Esophagus (tissue), 2 donors: ENCODE results near the gene ZBTB42. TPM values are rescaled to one million over a fixed set of nuclear protein-coding genes. Genes with fewer than 3 reads are reported as not detected.
A peak's percentile ranks its signal among the peaks of the same experiment; 100 is the strongest.

ENCODE experiments used
- H3K27ac ChIP-seq, 2 donors: one replicate each; pipeline ENCODE4 v1.5.1; 2013; ENCODE audit warnings: low read depth in 2 of 2, mild to moderate bottlenecking in 2 of 2, inconsistent platforms in 1 of 2, low read length in 1 of 2, moderate library complexity in 1 of 2
- H3K27me3 ChIP-seq, 2 donors: one replicate each; pipeline ENCODE4 v1.6.1; 2013; ENCODE audit warnings: low read length in 2 of 2, control low read depth in 1 of 2, mild to moderate bottlenecking in 1 of 2; ENCODE audit not compliant: insufficient read depth in 2 of 2, control insufficient read depth in 1 of 2
- H3K36me3 ChIP-seq, 2 donors: one replicate each; pipeline ENCODE4 v1.6.1; 2013; ENCODE audit warnings: low read length in 1 of 2; ENCODE audit not compliant: control insufficient read depth in 2 of 2, insufficient read depth in 2 of 2
- H3K4me1 ChIP-seq, 2 donors: one replicate each; pipeline ENCODE4 v1.6.1; 2013; ENCODE audit warnings: low read length in 1 of 2; ENCODE audit not compliant: control insufficient read depth in 2 of 2, insufficient read depth in 2 of 2
- H3K4me3 ChIP-seq, 2 donors: one replicate each; pipeline ENCODE4 v1.5.1; 2013; ENCODE audit warnings: low read length in 2 of 2, mild to moderate bottlenecking in 2 of 2, low read depth in 1 of 2, moderate library complexity in 1 of 2
- H3K9me3 ChIP-seq, 2 donors: one replicate each; pipeline ENCODE4 v1.6.1; 2013; ENCODE audit warnings: mild to moderate bottlenecking in 2 of 2, low read depth in 1 of 2, low read length in 1 of 2, moderate library complexity in 1 of 2; ENCODE audit not compliant: control insufficient read depth in 2 of 2, insufficient read depth in 1 of 2
- WGBS, 2 donors: extraction: QIAGEN DNeasy Blood & Tissue Kit; methylation state at CpG; one replicate each; pipeline ENCODE4 v1.1.7; 2013; 5-methylcytosine and 5-hydroxymethylcytosine counted together
- polyA plus RNA-seq, 2 donors: library from polyadenylated mRNA; stranded (reverse); fragments of 200-250 nt; gene quantifications; one replicate each; pipeline ENCODE4 v1.2.3, GENCODE V29; 2013
- donor health status: healthy with polysubstance abuse.
- donor health status: Bipolar disorder and iron deficiency.

The ZBTB42 gene
- polyA plus RNA-seq, 2 donors: 5.0 TPM

DNA sequence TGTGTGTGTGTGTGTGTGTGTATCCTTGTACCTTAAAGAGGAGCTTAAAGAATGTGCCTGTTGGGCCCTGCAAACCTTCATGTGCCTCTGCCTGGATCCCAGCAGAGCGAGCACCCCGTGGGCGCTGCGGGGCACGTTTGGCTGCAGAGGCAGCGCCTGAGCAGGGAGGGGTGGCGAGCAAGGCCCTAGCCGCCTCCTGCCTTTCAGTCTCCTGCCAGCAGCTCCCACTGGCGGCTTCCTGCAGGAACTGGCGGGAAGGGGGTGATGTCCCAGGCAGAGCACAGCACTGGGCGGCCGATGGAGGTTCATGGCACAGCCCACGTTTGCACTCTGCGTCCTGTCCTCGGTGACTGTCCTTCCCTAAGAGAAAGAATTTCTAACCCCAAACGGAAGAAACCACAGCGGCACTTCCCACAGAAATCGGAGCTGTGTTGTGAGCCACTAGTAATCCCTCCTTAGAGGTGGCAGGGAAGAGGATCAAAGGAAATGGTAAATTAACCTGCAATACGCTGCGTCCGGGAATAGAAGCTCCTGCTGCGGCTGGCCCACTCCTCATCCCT lies 19.8 kb downstream of the ZBTB42 start:
- Histone ChIP-seq H3K4me3 (no peak overlapping the region), H3K27me3 (no peaks in the 10 kb centered on the region), H3K27ac (no peak overlapping the region), H3K4me1 (peaks cover 0 to 6% of the 10 kb centered on the region in 2 donors), H3K36me3 (no peaks in the 10 kb centered on the region), H3K9me3 (no peaks in the 10 kb centered on the region)
- WGBS, 2 donors: 20 to 36% methylated on average over 17 to 22 of the region's 22 CpGs

DNA sequence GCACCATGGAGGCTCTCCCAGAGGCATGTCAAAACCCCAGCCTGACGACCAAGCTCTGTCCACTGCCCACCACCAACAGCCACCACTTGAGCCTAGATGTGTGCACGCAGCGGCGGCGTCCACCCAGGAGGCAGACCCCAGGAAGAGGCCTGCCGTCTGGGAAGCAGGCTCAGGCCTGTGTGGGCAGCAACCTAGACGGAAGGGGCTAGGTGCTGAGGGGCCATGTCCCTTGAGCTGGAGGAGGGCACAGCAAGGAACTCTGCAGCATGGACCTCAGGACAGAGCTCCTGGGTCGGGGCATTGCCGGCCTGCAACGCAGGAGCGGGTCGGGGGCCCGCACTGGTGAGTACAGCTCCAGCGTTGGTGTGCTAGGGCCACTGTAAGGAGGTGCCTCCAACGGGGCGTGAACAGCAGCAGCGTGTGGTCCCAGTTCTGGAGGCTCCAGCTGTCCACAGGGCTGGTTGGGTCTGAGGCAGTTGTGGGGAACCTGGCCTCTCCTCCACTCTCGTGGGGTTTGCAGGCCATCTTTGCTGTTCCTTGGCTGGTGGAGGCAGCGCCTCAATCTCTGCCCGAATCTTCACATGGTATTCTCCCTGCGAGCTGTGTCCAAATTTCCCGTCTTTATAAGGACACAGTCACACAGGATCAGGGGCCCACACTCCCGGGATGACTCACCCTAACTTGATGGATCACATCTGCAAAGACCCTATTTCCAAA lies 20.5 kb downstream of the ZBTB42 start:
- Histone ChIP-seq H3K27me3 (no peaks in the 10 kb centered on the region), H3K27ac (no peak overlapping the region), H3K9me3 (no peaks in the 10 kb centered on the region), H3K4me3 (no peak overlapping the region), H3K36me3 (no peaks in the 10 kb centered on the region), H3K4me1 (peaks cover 0 to 8% of the 10 kb centered on the region in 2 donors)
- 76 to 81% methylated on average over 23 of the region's 23 CpGs for WGBS, 2 donors

DNA sequence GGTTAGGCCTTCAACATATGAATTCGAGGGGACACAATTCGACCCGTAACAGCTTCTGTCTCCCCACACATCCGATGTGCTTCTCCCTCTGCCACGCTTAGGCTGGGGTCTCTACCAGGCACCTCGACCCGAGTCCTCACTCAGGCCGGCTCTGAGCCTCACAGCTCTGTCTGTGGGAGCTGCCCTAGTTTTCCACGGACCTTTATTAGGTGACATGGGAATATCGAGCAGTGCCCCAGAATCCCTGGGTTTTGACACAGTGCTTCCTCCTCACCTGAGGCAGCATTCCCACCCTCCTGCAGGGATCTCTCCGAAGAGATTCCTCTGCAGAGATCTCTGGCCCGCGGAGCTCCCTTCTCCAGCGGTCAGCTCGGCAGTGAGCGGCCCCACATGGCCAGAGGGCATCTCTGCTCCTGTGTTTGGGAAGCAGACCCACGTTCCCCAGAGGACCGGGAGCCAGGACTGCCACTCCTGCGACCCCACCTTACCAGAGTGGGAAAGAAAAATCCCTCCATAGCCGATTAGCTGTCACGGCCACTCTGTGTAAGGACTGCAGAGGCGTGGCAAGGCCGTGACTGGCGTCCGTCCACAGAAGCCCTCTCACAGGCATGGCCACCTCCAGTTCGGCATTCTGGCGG lies 21.2 kb downstream of the ZBTB42 start:
- Histone ChIP-seq H3K36me3 (no peaks in the 10 kb centered on the region), H3K27ac (no peak overlapping the region)
- WGBS, 2 donors: 86 to 87% methylated on average over 27 of the region's 27 CpGs

DNA sequence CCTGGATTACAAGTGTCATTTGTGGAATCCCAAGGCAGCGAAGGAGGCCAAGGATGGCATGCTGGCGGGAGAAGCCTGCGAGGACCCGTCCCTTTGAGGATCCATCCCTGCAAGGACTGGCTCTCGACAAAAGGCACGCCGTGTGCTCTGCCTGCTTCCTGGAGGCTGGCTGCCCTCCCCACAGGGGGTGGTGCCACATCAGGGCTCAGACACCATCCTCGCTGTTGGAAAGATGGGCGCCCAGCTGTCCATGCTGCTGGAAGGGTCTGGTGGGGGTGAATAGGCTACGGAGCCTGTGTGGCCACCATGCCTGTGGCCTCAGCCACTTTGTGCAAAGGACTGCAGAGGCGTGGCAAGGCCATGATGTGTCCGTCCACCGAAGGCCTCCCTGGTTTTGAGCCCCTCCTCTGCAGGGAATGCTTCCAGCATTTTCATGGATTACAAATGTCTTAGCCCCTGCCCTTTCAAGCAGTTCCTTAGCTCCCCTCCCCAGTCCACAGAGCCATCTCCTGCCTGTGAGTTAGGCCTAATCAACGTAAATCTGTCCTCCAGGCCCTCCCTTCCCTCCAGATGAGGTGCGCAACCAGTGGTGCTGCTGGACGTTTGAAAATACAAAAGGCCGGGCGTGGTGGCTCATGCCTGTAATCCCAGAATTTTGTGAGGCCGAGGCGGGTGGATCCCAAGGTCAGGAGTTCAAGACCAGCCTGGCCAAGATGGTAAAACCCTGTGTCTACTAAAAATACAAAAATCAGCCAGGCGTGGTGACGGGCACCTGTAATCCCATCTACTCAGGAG lies 22.1 kb downstream of the ZBTB42 start:
- 87% methylated on average over 22 of the region's 22 CpGs for WGBS, 2 donors
- H3K4me3 ChIP-seq: no peak overlapping the region
- H3K9me3 ChIP-seq: no peaks in the 10 kb centered on the region
- no peaks in the 10 kb centered on the region for H3K27me3 ChIP-seq
- H3K36me3 ChIP-seq: no peaks in the 10 kb centered on the region
- H3K27ac ChIP-seq: no peak overlapping the region
- H3K4me1 ChIP-seq: peaks cover 3 to 13% of the 10 kb centered on the region in 2 donors

More for the DNA sequence above, 21.2 kb downstream of the ZBTB42 start:
- Histone ChIP-seq H3K4me1 (peaks cover 0 to 8% of the 10 kb centered on the region in 2 donors), H3K4me3 (no peak overlapping the region), H3K9me3 (no peaks in the 10 kb centered on the region), H3K27me3 (no peaks in the 10 kb centered on the region)

DNA sequence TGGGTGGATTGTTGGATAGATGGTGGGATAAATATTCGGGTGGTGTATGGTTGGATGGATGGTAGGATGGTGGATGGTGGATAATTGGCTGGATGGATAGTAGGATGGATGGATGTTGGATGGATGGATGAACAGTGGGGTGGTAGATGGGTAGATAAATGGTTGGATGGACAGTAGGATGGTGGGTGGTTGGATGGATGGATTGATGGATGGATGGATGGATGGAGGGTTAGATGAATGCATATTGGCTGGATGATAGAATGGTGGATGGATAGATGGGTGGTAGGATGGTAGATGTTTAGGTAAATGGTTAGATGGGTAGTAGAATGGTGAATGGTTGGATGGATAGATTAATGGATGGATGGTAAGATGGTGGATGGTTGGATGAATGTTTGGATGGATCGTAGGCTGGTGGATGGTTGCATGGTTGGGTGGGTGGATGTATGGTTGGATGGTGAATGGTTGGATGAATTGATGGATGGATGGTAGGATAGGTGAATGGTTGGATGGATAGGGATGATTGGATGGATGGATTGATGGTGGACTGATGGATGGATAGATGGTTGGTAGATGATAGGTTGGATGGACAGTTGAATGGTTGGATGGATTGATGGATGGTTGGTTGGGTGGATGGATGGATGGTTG lies 23.6 kb downstream of the ZBTB42 start:
- no peaks in the 10 kb centered on the region for H3K9me3 ChIP-seq

DNA sequence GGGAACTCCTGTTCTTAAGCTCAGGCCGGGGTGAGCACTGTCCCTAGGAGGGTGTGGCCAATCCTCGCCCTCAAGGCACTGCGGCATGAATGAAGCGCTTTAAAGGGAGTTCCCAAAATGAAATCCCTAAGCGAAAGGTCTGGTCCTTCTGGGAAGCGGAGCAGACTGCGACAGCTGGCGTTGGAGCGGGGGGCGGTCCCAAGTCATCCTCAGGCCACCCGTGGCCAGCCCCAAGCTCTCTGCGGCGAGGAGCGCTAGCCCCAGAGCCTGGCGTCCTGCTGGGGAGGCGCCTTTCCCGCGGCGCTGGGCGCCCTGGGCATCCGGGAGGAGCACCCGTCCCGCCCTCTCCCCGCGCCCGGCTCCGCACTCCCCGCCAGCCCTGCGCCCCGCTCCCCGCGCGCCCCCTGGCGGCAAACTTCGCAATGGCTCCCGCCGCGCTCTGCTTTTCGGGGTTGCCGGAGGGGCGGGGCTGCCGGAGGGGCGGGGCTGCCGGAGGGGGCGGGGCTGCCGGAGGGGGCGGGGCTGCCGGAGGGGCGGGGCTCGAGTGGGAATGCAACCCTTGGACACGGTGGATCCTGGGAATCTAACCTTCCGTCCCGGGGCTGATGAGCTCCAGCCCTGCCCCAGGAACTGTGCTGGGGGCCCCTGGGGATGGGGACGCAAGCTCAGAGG lies 25.4 kb downstream of the ZBTB42 start:
- Histone ChIP-seq H3K27me3 (no peaks in the 10 kb centered on the region), H3K36me3 (no peaks in the 10 kb centered on the region), H3K4me1 (peaks cover 3 to 13% of the 10 kb centered on the region in 2 donors), H3K4me3 (peak overlapping the region; percentile 50 to 52), H3K27ac (peak overlapping the region; percentile 5 to 74), H3K9me3 (no peaks in the 10 kb centered on the region)
- WGBS, 2 donors: 0 to 1% methylated on average over 32 to 54 of the region's 54 CpGs

More for the DNA sequence above, 23.6 kb downstream of the ZBTB42 start:
- 96 to 100% methylated on average over 2 of the region's 2 CpGs for WGBS, 2 donors
- Histone ChIP-seq H3K36me3 (no peaks in the 10 kb centered on the region), H3K27ac (no peak overlapping the region), H3K27me3 (no peaks in the 10 kb centered on the region), H3K4me3 (no peak overlapping the region), H3K4me1 (peaks cover 3 to 13% of the 10 kb centered on the region in 2 donors)

DNA sequence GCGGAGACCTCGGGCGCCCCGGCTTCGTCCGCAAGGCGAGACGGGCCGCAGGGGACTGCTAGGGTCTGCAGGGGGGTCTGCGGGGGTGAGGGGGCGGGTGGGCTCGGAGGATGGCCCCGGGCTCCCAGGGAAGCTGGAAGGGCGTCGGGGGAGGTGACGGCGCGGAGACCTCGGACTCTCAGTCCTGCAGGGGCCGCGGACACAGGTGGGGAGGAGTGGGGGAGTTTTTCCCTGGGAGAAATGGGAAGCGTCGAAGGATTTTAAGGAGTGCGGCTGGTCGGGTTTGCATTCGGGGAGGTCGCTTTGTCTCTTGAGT lies 25.9 kb downstream of the ZBTB42 start:
- Histone ChIP-seq H3K9me3 (no peaks in the 10 kb centered on the region), H3K27ac (peak overlapping the region in 1 of 2 donors; percentile 5), H3K36me3 (no peaks in the 10 kb centered on the region), H3K27me3 (no peaks in the 10 kb centered on the region), H3K4me1 (peaks cover 3 to 13% of the 10 kb centered on the region in 2 donors), H3K4me3 (peak overlapping the region; percentile 44 to 47)
- WGBS, 2 donors: 3 to 4% methylated on average over 27 of the region's 27 CpGs

DNA sequence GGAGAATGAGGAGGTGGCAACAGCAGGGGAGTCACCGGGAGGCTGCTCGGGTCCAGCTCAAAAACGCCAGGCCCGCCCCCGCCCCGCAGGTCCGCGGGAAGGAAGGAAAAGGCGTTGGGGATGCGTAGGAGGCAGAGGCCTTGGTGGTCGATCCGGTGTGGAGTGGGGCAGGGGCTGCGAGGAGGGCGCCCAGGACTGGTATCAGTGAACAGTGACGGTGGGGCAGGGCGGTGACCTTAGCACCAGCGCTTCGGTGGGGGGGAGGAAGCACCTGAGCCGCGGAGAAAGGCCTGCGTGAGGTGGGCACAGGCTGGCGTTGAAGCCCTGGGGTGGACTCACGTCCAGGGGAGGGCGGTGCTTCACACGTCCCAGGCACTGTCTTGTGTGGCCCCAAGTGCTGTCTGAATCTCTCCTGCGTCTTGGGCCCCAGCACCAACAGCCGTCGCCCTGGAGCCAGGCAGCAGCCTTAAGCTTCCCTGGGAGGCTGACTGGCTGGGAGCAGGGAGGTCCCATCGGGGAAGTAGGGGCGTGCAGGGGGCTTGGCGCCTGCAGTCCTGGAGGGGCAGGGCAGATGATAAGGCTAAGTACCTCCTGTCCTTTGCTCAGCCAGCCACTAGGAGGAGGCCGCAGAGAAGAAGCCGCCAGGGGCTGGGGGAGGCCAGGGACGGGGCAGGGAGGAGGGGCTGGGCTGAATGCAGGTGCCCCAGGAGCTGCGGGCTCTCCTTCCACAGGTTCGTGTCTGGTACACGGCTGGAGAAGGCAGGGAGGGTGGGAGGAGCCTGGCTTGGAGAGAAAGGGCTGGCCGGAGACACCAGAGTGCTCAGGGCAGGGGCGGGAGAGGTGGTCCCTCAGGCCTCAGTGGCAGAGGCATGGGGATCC lies 26.5 kb downstream of the ZBTB42 start:
- Histone ChIP-seq H3K27me3 (no peaks in the 10 kb centered on the region), H3K27ac (no peak overlapping the region), H3K36me3 (no peaks in the 10 kb centered on the region), H3K4me1 (peaks cover 3 to 13% of the 10 kb centered on the region in 2 donors), H3K4me3 (peak overlapping the region in 1 of 2 donors; percentile 44), H3K9me3 (no peaks in the 10 kb centered on the region)
- WGBS, 2 donors: 9 to 10% methylated on average over 28 to 39 of the region's 39 CpGs
